Upper lobe of left lung (tissue), 4 donors: ENCODE measurements around the gene PCSK6.

Source experiments
- CTCF ChIP-seq, 6 experiments: fragments of 450-650 bp in 4 of 6; fragments of 200-600 bp in 2 of 6; sonication (generic) in 2 of 6; IDR thresholded peaks; one replicate each; pipeline ENCODE4 v1.5.1; 2016 to 2019; ENCODE audit warnings: antibody characterized with exemption in 6 of 6
- EP300 ChIP-seq, 4 donors: sonication (generic); formaldehyde crosslinking; IDR thresholded peaks; one replicate each; pipeline ENCODE4 v1.5.1; 2017; ENCODE audit warnings: antibody characterized with exemption in 4 of 4, control low read depth in 2 of 4

GRCh38 chr15:101305820-101306255 is 183.7 kb downstream of the PCSK6 start:
- no peak for TF ChIP-seq CTCF (IDR thresholded peaks at IDR 0.05)
- TF ChIP-seq EP300 (IDR thresholded peaks at IDR 0.05): no peak
